HepG2 (cell line): ENCODE results near the gene FETUB. TPM values are rescaled to one million over a fixed set of nuclear protein-coding genes. Genes with fewer than 3 reads are reported as not detected.

Experiments
- ATAC-seq: fragments of 200-7000 bp; cut with Tn5 transposase; 3 replicates; pipeline ENCODE4 v1.9.1; 2020; ENCODE audit warnings: mild to moderate bottlenecking, moderate library complexity
- BruUV-seq: library from RNA; stranded (reverse); fragments of 400-500 nt; replicated peaks from 2 replicates; lab custom pipeline; 2021; lab: Mats Ljungman, UMichigan
- CTCF ChIA-PET: fragments of 300-600 bp; formaldehyde crosslinking; extraction: SDS; loops from one replicate; lab custom pipeline; 2021; ENCODE audit warnings: low total read pairs, inconsistent platforms, low intra/inter-chr PET ratio; lab: Yijun Ruan, JAX
- POLR2A ChIA-PET: fragments of 350-600 bp; sonication (Branson Sonifier 250); formaldehyde crosslinking; loops from one replicate; lab custom pipeline; 2020; ENCODE audit warnings: antibody characterized with exemption, inconsistent platforms; lab: Yijun Ruan, JAX
- DNase-seq: peaks from one replicate; pipeline ENCODE4 v3.0.0-alpha.2; 2015; ENCODE audit warnings: low spot score
- FAIRE-seq: peaks from 3 replicates; lab custom pipeline; 2011; peaks lifted over from hg19 to GRCh38; lab: Jason Lieb, UNC
- H2AFZ ChIP-seq: one replicate; pipeline ENCODE4 v1.6.1; 2011; ENCODE audit warnings: low read length, inconsistent platforms
- H3K27ac ChIP-seq: fragments of 300-600 bp; 3 replicates; pipeline ENCODE4 v1.8.0; 2011; ENCODE audit warnings: mixed run types, mild to moderate bottlenecking, mixed read lengths, low read length, inconsistent platforms; ENCODE audit not compliant: insufficient read depth; ENCODE audit errors: extremely low read length
- H3K27me3 ChIP-seq, 2 experiments: fragments of 200-600 bp in 1 of 2; 2 replicates in 1 of 2; 3 replicates in 1 of 2; pipeline versions ENCODE4 v1.6.0 to v1.8.0; 2011; ENCODE audit warnings: low read length in 2 of 2, mild to moderate bottlenecking in 2 of 2, moderate library complexity in 2 of 2, inconsistent platforms in 1 of 2; ENCODE audit not compliant: insufficient read depth in 2 of 2, control insufficient read depth in 1 of 2
- H3K36me3 ChIP-seq, 2 experiments: fragments of 200-600 bp in 1 of 2; replicated peaks in 1 of 2; 2 replicates in 1 of 2; 3 replicates in 1 of 2; pipeline versions ENCODE4 v1.5.1 to v1.8.0; 2011; ENCODE audit warnings: low read length in 2 of 2, inconsistent platforms in 1 of 2; ENCODE audit not compliant: insufficient read depth in 2 of 2, control insufficient read depth in 1 of 2
- H3K4me1 ChIP-seq: 2 replicates; pipeline ENCODE4 v1.5.1; 2012; ENCODE audit warnings: low read length, inconsistent platforms; ENCODE audit not compliant: insufficient read depth
- H3K4me2 ChIP-seq: 2 replicates; pipeline ENCODE4 v1.6.0; 2011; ENCODE audit warnings: low read depth, low read length, inconsistent platforms
- H3K4me3 ChIP-seq, 3 experiments: fragments of 200-600 bp in 1 of 3; sonication (generic), shearing (Covaris generic) in 1 of 3; replicated peaks in 1 of 3; 2 replicates each; pipeline ENCODE4 v1.5.1; 2011 to 2016; ENCODE audit warnings: low read length in 3 of 3, inconsistent platforms in 2 of 3, low read depth in 2 of 3, mild to moderate bottlenecking in 2 of 3, control low read depth in 1 of 3, mixed read lengths in 1 of 3; ENCODE audit not compliant: insufficient read depth in 1 of 3
- H3K79me2 ChIP-seq: one replicate; pipeline ENCODE4 v1.6.1; 2011; ENCODE audit warnings: low read length, inconsistent platforms; ENCODE audit not compliant: insufficient read depth
- H3K9ac ChIP-seq: 2 replicates; pipeline ENCODE4 v1.6.0; 2011; ENCODE audit warnings: mild to moderate bottlenecking, low read depth, low read length, inconsistent platforms; ENCODE audit not compliant: insufficient read depth
- H3K9me3 ChIP-seq: 2 replicates; pipeline ENCODE4 v1.5.1; 2012; ENCODE audit warnings: mild to moderate bottlenecking, low read length
- H4K20me1 ChIP-seq: 2 replicates; pipeline ENCODE4 v1.6.0; 2011; ENCODE audit warnings: inconsistent platforms, mild to moderate bottlenecking, low read length, moderate library complexity; ENCODE audit not compliant: insufficient read depth
- RBM39 ChIP-seq: fragments of 200-400 bp; formaldehyde crosslinking; IDR thresholded peaks from one replicate; pipeline ENCODE4 v1.6.1; 2018; ENCODE audit warnings: antibody characterized with exemption, mild to moderate bottlenecking, low read depth, low read length; ENCODE audit not compliant: poor library complexity, severe bottlenecking
- ZNF580 ChIP-seq: IDR thresholded peaks from 2 replicates; pipeline ENCODE4 v1.6.1; 2016; ENCODE audit warnings: low read depth, borderline replicate concordance
- in situ Hi-C: cut with HindIII; loops from 2 replicates; pipeline ENCODE4 v1.10.0; 2017; ENCODE audit warnings: low pct_unique_long_range_greater_than_20kb; ENCODE audit not compliant: extremely low pct_ligation_motif_present
- intact Hi-C: fragments of 100-400 bp; cut with micrococcal nuclease; formaldehyde crosslinking; loops from one replicate; pipeline ENCODE4 v1.10.0; 2022; ENCODE audit not compliant: unreplicated experiment
- polyA plus RNA-seq, 8 experiments: library from polyadenylated mRNA; depleted of rRNA in 3 of 8; stranded (reverse) in 7 of 8; unstranded in 1 of 8; fragments of >200 nt; fragmentation: Illumina TruSeq in 4 of 8; extraction: Trizol in 4 of 8; gene quantifications; 2 replicates each; pipeline versions ENCODE4 v1.2.1 to v1.2.3, GENCODE V29; 2011 to 2016; ENCODE audit warnings: low read depth in 4 of 8, missing spikeins in 1 of 8, mixed read lengths in 1 of 8; ENCODE audit not compliant: insufficient read depth in 1 of 8
- total RNA-seq, 5 experiments: library from RNA; depleted of rRNA; stranded (reverse); fragments of >200 nt; fragmentation: Illumina TruSeq; extraction: Trizol; gene quantifications; 2 replicates each; pipeline ENCODE4 v1.2.3, GENCODE V29; 2016; ENCODE audit warnings: low read depth in 1 of 5
- TF ChIP-seq, protein P1 (sequence below): sonication (generic); formaldehyde crosslinking; IDR thresholded peaks from 2 replicates; pipeline ENCODE4 v1.5.0; 2020; ENCODE audit warnings: mild to moderate bottlenecking, missing genetic modification reagents, borderline replicate concordance

Gene FETUB
- total and polyA plus RNA-seq, 2 of the 13 experiments (the other 11 are each of a cell fraction or from before 2014, with no cell fraction given), result 2.1 to 4.4 TPM

- BruUV-seq, result no TSS peak
- CTCF ChIA-PET, result no interaction called here
- H3K27me3 ChIP-seq, result peaks cover 0 to 3% of the 10 kb centered on the region in 2 experiments; a peak in 1 of 5 replicates
- TF ChIP-seq, protein P1, sequence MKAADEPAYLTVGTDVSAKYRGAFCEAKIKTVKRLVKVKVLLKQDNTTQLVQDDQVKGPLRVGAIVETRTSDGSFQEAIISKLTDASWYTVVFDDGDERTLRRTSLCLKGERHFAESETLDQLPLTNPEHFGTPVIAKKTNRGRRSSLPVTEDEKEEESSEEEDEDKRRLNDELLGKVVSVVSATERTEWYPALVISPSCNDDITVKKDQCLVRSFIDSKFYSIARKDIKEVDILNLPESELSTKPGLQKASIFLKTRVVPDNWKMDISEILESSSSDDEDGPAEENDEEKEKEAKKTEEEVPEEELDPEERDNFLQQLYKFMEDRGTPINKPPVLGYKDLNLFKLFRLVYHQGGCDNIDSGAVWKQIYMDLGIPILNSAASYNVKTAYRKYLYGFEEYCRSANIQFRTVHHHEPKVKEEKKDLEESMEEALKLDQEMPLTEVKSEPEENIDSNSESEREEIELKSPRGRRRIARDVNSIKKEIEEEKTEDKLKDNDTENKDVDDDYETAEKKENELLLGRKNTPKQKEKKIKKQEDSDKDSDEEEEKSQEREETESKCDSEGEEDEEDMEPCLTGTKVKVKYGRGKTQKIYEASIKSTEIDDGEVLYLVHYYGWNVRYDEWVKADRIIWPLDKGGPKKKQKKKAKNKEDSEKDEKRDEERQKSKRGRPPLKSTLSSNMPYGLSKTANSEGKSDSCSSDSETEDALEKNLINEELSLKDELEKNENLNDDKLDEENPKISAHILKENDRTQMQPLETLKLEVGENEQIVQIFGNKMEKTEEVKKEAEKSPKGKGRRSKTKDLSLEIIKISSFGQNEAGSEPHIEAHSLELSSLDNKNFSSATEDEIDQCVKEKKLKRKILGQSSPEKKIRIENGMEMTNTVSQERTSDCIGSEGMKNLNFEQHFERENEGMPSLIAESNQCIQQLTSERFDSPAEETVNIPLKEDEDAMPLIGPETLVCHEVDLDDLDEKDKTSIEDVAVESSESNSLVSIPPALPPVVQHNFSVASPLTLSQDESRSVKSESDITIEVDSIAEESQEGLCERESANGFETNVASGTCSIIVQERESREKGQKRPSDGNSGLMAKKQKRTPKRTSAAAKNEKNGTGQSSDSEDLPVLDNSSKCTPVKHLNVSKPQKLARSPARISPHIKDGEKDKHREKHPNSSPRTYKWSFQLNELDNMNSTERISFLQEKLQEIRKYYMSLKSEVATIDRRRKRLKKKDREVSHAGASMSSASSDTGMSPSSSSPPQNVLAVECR (CRISPR knock-in tag), result no peak
- no peak for TF ChIP-seq RBM39
- TF ChIP-seq ZNF580 (CRISPR knock-in tag), result no peak
- no peaks in the 10 kb centered on the region for H4K20me1 ChIP-seq
- no peak overlapping the region for H2AFZ ChIP-seq
- FAIRE-seq (no peak), DNase-seq (no peak), ATAC-seq (no peak)
- intact Hi-C loops (no loop called here), in situ Hi-C loops (no loop called here)
- no peaks in the 10 kb centered on the region for H3K36me3 ChIP-seq
- H3K9me3 ChIP-seq, result no peaks in the 10 kb centered on the region
- H3K4me1 ChIP-seq, result peaks cover 22% of the 10 kb centered on the region
- no peaks in the 10 kb centered on the region for H3K79me2 ChIP-seq
- no peak overlapping the region for H3K27ac ChIP-seq
- no peak overlapping the region for H3K4me2 ChIP-seq
- H3K4me3 ChIP-seq, result no peak overlapping the region
- POLR2A ChIA-PET, result no interaction called here
- no peak overlapping the region for H3K9ac ChIP-seq
Measured at GRCh38 chr3:186670155-186670554, 30.0 kb downstream of the FETUB start.
